Activated T-cell treated with anti-CD3 and anti-CD28 coated beads, Interleukin-2, amount 50 U/mL, for 24 hours (primary cell): ENCODE results near the gene ZFYVE19.

Experiments
- DNase-seq: peaks from one replicate; pipeline ENCODE4 v3.0.0-alpha.2; 2020
- H3K27ac Mint-ChIP-seq: 2 replicates; pipeline ENCODE4 v1.8.0; 2020; ENCODE audit warnings: mild to moderate bottlenecking, mixed read lengths
- H3K27me3 Mint-ChIP-seq: 2 replicates; pipeline ENCODE4 v1.8.0; 2020; ENCODE audit warnings: mixed read lengths
- H3K36me3 Mint-ChIP-seq: 2 replicates; pipeline ENCODE4 v1.8.0; 2020; ENCODE audit warnings: low read depth, mixed read lengths
- H3K4me1 Mint-ChIP-seq: 2 replicates; pipeline ENCODE4 v1.8.0; 2020; ENCODE audit warnings: low read depth, mixed read lengths
- H3K4me3 Mint-ChIP-seq: 2 replicates; pipeline ENCODE4 v1.8.0; 2020; ENCODE audit warnings: mild to moderate bottlenecking, moderate library complexity, mixed read lengths
- H3K9me3 Mint-ChIP-seq: 2 replicates; pipeline ENCODE4 v1.8.0; 2020; ENCODE audit warnings: mixed read lengths

Gene ZFYVE19

GRCh38 chr15:40843885-40844695 is 37.2 kb downstream of the ZFYVE19 start, which contains the start of gene SPINT1:
TSS of gene SPINT1 (plus strand) at chr15:40844048. CDS start at chr15:40844555, 507 bp downstream.
- Mint-ChIP-seq H3K9me3 (no peaks in the 10 kb centered on the region), H3K4me3 (peak within 1 kb of the TSS; percentile 80), H3K27ac (peak within 1 kb of the TSS; percentile 8), H3K27me3 (peaks cover 12% of the 10 kb centered on the region), H3K36me3 (no peaks in the 10 kb centered on the region), H3K4me1 (peaks cover 29% of the 10 kb centered on the region)
- DNase-seq, result peak; percentile 84

- Mint-ChIP-seq H3K4me3 (peak overlapping the region; percentile 80), H3K27me3 (peaks cover 12% of the 10 kb centered on the region), H3K27ac (peak overlapping the region; percentile 8), H3K36me3 (no peaks in the 10 kb centered on the region), H3K4me1 (peaks cover 29% of the 10 kb centered on the region), H3K9me3 (no peaks in the 10 kb centered on the region)
- peak; percentile 69 for DNase-seq
These were observed 37.8 kb downstream of the ZFYVE19 start for GRCh38 chr15:40844696-40845030.

- Mint-ChIP-seq H3K9me3 (no peaks in the 10 kb centered on the region), H3K36me3 (no peaks in the 10 kb centered on the region), H3K27ac (peak overlapping the region; percentile 8)
These were observed 38.1 kb downstream of the ZFYVE19 start for GRCh38 chr15:40845036-40845435.

GRCh38 chr15:40845511-40846284 is 38.8 kb downstream of the ZFYVE19 start:
- peak overlapping the region; percentile 80 for H3K4me3 Mint-ChIP-seq
- DNase-seq, result no peak
- peaks cover 12% of the 10 kb centered on the region for H3K27me3 Mint-ChIP-seq
- H3K4me1 Mint-ChIP-seq, result peaks cover 29% of the 10 kb centered on the region
- H3K36me3 Mint-ChIP-seq, result no peaks in the 10 kb centered on the region
- H3K9me3 Mint-ChIP-seq, result no peaks in the 10 kb centered on the region
- H3K27ac Mint-ChIP-seq, result no peak overlapping the region

More at GRCh38 chr15:40845036-40845435, 38.1 kb downstream of the ZFYVE19 start:
- no peak for DNase-seq
- peak overlapping the region; percentile 80 for H3K4me3 Mint-ChIP-seq
- H3K4me1 Mint-ChIP-seq, result peaks cover 29% of the 10 kb centered on the region
- H3K27me3 Mint-ChIP-seq, result peaks cover 12% of the 10 kb centered on the region

- DNase-seq, result no peak
- Mint-ChIP-seq H3K27ac (peak overlapping the region; percentile 51), H3K27me3 (peaks cover 12% of the 10 kb centered on the region), H3K9me3 (no peaks in the 10 kb centered on the region), H3K4me1 (peaks cover 29% of the 10 kb centered on the region), H3K4me3 (no peak overlapping the region), H3K36me3 (no peaks in the 10 kb centered on the region)
These were observed 39.9 kb downstream of the ZFYVE19 start for GRCh38 chr15:40846841-40847222.

GRCh38 chr15:40847223-40847961 is 40.5 kb downstream of the ZFYVE19 start:
- H3K4me3 Mint-ChIP-seq, result no peak overlapping the region
- H3K27me3 Mint-ChIP-seq, result peaks cover 12% of the 10 kb centered on the region

GRCh38 chr15:40850576-40851112 is 43.8 kb downstream of the ZFYVE19 start:
- Mint-ChIP-seq H3K4me3 (no peak overlapping the region), H3K27me3 (no peaks in the 10 kb centered on the region), H3K9me3 (no peaks in the 10 kb centered on the region), H3K4me1 (peaks cover 16% of the 10 kb centered on the region), H3K36me3 (peaks cover 2% of the 10 kb centered on the region), H3K27ac (no peak overlapping the region)
- DNase-seq, result no peak

More at GRCh38 chr15:40847223-40847961, 40.5 kb downstream of the ZFYVE19 start:
- no peaks in the 10 kb centered on the region for H3K36me3 Mint-ChIP-seq
- DNase-seq, result no peak
- H3K9me3 Mint-ChIP-seq, result no peaks in the 10 kb centered on the region
- H3K27ac Mint-ChIP-seq, result peak overlapping the region; percentile 51
- peaks cover 29% of the 10 kb centered on the region for H3K4me1 Mint-ChIP-seq

GRCh38 chr15:40852529-40852928 is 45.6 kb downstream of the ZFYVE19 start:
- no peaks in the 10 kb centered on the region for H3K9me3 Mint-ChIP-seq
- H3K4me3 Mint-ChIP-seq, result no peak overlapping the region
- H3K36me3 Mint-ChIP-seq, result peaks cover 2% of the 10 kb centered on the region
- H3K27ac Mint-ChIP-seq, result no peak overlapping the region
- peaks cover 6% of the 10 kb centered on the region for H3K4me1 Mint-ChIP-seq
- DNase-seq, result no peak
- no peaks in the 10 kb centered on the region for H3K27me3 Mint-ChIP-seq

- DNase-seq, result no peak
- Mint-ChIP-seq H3K9me3 (no peaks in the 10 kb centered on the region), H3K4me3 (no peak overlapping the region), H3K36me3 (peaks cover 2% of the 10 kb centered on the region), H3K27ac (no peak overlapping the region), H3K27me3 (no peaks in the 10 kb centered on the region), H3K4me1 (peaks cover 9% of the 10 kb centered on the region)
These were observed 46.5 kb downstream of the ZFYVE19 start for GRCh38 chr15:40853241-40853890.

- Mint-ChIP-seq H3K4me3 (no peak overlapping the region), H3K27me3 (no peaks in the 10 kb centered on the region), H3K9me3 (no peaks in the 10 kb centered on the region), H3K36me3 (peaks cover 2% of the 10 kb centered on the region), H3K27ac (no peak overlapping the region), H3K4me1 (peaks cover 13% of the 10 kb centered on the region)
- no peak for DNase-seq
These were observed 47.3 kb downstream of the ZFYVE19 start for GRCh38 chr15:40854161-40854560.

- H3K4me1 Mint-ChIP-seq, result peaks cover 16% of the 10 kb centered on the region
- DNase-seq, result no peak
- H3K4me3 Mint-ChIP-seq, result no peak overlapping the region
- H3K27me3 Mint-ChIP-seq, result no peaks in the 10 kb centered on the region
- H3K27ac Mint-ChIP-seq, result no peak overlapping the region
- no peaks in the 10 kb centered on the region for H3K9me3 Mint-ChIP-seq
- peaks cover 2% of the 10 kb centered on the region for H3K36me3 Mint-ChIP-seq
These were observed 48.9 kb downstream of the ZFYVE19 start for GRCh38 chr15:40855706-40856234.

- Mint-ChIP-seq H3K4me1 (peaks cover 16% of the 10 kb centered on the region), H3K36me3 (peaks cover 2% of the 10 kb centered on the region), H3K27me3 (no peaks in the 10 kb centered on the region), H3K4me3 (no peak overlapping the region), H3K27ac (no peak overlapping the region), H3K9me3 (no peaks in the 10 kb centered on the region)
- no peak for DNase-seq
These were observed 49.9 kb downstream of the ZFYVE19 start for GRCh38 chr15:40856746-40857145.

- H3K4me3 Mint-ChIP-seq, result no peak overlapping the region
- peaks cover 16% of the 10 kb centered on the region for H3K4me1 Mint-ChIP-seq
- H3K27ac Mint-ChIP-seq, result no peak overlapping the region
- H3K36me3 Mint-ChIP-seq, result peaks cover 2% of the 10 kb centered on the region
- H3K27me3 Mint-ChIP-seq, result no peaks in the 10 kb centered on the region
- no peaks in the 10 kb centered on the region for H3K9me3 Mint-ChIP-seq
- DNase-seq, result peak; percentile 90
These were observed 50.9 kb downstream of the ZFYVE19 start for GRCh38 chr15:40857601-40858341.
